Suprapubic skin (tissue), 3 donors: ENCODE results near the gene TRIM9.

Experiments
- CTCF ChIP-seq, 2 donors: fragments of 200-600 bp in 1 of 2; fragments of 450-650 bp in 1 of 2; sonication (generic) in 1 of 2; IDR thresholded peaks; one replicate each; pipeline ENCODE4 v1.5.1; 2016 to 2019; ENCODE audit warnings: antibody characterized with exemption in 2 of 2, mild to moderate bottlenecking in 1 of 2, moderate library complexity in 1 of 2
- EP300 ChIP-seq: sonication (generic); formaldehyde crosslinking; IDR thresholded peaks from one replicate; pipeline ENCODE4 v1.6.1; 2017; ENCODE audit warnings: antibody characterized with exemption
- POLR2A ChIP-seq, 2 donors: fragments of 450-650 bp; IDR thresholded peaks; one replicate each; pipeline ENCODE4 v1.6.1; 2017; ENCODE audit warnings: antibody characterized with exemption in 2 of 2, mild to moderate bottlenecking in 2 of 2, moderate library complexity in 2 of 2

DNA sequence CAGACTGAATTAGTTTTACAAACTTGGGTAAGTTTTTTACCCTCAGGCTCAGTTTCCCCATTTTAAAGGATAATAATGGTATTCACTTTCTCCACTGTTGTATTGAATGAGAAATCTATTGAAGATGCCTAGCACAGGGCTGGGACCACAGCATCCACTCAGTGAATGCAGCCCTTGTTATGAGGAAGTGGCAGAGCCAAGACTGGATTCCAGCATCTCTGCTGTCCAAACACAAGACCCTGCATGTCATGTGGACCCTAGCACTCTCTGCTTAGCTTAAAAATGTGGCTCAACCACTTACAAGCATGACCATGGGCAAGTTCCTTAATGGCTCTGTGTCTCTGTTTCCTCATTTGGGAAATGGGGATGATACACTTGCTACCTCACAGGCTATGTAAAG, 24.1 kb upstream of the TRIM9 start:
- TF ChIP-seq CTCF (IDR thresholded peaks at IDR 0.05) (no peak), POLR2A (IDR thresholded peaks at IDR 0.05) (no peak), EP300 (no peak)
